Measurements from ENCODE around the gene DNMT3B.

DNA sequence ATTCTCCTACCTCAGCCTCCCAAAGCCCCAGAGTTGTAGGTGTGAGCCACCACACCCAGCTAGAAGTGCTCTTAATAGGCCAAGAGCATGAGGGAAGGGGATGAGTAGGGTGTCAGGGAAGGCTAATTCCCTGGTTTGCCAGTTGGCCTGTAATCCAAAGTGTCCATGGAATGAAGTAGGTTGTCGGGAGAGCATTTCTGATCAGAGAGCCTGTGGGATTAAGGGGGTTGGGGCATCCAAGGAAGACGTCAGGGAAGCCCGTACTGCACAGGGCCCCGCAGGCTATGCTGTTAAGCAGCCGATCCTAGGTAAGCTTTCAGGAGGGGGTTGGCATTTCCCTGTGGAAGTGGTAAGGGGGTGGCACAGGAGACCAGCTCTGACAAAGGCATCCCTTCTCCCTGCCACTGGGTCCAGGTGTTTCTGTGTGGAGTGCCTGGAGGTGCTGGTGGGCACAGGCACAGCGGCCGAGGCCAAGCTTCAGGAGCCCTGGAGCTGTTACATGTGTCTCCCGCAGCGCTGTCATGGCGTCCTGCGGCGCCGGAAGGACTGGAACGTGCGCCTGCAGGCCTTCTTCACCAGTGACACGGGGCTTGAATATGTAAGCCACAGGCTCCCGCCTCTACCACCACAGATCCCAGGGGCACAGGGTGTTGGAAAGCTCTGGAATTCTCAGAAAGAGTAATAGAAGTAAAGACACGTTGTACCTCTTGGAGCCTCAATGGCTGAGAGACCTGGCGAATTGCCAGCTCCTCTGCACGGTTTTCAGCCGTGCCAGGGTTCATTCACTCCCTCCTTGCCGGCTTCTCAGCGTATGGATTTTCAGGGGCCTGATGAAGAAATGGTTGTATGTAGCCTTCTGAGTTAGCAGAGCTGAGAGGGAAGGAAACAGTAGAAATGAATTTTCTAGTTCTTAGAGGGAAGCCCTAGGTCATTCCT is 36.1 kb downstream of the DNMT3B start:
- TF ChIP-seq, protein P1, sequence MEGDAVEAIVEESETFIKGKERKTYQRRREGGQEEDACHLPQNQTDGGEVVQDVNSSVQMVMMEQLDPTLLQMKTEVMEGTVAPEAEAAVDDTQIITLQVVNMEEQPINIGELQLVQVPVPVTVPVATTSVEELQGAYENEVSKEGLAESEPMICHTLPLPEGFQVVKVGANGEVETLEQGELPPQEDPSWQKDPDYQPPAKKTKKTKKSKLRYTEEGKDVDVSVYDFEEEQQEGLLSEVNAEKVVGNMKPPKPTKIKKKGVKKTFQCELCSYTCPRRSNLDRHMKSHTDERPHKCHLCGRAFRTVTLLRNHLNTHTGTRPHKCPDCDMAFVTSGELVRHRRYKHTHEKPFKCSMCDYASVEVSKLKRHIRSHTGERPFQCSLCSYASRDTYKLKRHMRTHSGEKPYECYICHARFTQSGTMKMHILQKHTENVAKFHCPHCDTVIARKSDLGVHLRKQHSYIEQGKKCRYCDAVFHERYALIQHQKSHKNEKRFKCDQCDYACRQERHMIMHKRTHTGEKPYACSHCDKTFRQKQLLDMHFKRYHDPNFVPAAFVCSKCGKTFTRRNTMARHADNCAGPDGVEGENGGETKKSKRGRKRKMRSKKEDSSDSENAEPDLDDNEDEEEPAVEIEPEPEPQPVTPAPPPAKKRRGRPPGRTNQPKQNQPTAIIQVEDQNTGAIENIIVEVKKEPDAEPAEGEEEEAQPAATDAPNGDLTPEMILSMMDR (optimal IDR thresholded peaks at IDR 0.05 in 1 of 3, IDR thresholded peaks at IDR 0.05 in 1 of 3, conservative IDR thresholded peaks at IDR 0.05 in 1 of 3; ENCODE audit: extremely low read depth in 1 of 3, insufficient read depth in 2 of 3, low read length in 3 of 3), result no peak
- no peak for TF ChIP-seq EZH2 (IDR thresholded peaks at IDR 0.05; ENCODE audit: low read length)
